Fibroblast of the conjunctiva (primary cell): ENCODE data around the gene CALML4.
"Not testable (repeated sequence)": the region's sequence is repeated elsewhere in the genome, so short reads cannot be mapped to it uniquely, and the experiment has no call there.

Experiments
- DNase-seq: peaks from one replicate; pipeline ENCODE4 v3.0.0-alpha.2; 2010; ENCODE audit warnings: low read depth

Gene CALML4

DNA sequence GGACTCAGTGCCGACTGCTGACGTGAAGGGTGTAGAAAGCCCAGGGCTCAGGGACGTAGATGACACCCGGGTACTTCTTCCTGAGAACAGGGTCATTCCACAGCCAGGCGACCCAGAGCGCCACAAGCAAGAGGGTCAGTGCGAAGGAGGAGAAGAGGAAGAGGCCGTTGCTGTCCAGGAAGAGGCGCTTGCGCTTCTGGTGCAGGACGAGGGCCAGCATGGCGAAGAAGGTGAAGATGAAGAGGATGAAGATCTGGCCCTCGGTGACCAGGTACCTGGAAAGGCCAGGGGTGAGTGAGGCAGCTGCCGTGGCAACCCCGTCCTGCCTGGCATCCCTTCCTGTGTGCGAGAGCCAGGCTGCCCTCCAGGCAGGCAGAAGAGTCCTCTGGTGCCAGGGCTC, 3.0 kb upstream of the CALML4 start:
- DNase-seq = no peak

DNA sequence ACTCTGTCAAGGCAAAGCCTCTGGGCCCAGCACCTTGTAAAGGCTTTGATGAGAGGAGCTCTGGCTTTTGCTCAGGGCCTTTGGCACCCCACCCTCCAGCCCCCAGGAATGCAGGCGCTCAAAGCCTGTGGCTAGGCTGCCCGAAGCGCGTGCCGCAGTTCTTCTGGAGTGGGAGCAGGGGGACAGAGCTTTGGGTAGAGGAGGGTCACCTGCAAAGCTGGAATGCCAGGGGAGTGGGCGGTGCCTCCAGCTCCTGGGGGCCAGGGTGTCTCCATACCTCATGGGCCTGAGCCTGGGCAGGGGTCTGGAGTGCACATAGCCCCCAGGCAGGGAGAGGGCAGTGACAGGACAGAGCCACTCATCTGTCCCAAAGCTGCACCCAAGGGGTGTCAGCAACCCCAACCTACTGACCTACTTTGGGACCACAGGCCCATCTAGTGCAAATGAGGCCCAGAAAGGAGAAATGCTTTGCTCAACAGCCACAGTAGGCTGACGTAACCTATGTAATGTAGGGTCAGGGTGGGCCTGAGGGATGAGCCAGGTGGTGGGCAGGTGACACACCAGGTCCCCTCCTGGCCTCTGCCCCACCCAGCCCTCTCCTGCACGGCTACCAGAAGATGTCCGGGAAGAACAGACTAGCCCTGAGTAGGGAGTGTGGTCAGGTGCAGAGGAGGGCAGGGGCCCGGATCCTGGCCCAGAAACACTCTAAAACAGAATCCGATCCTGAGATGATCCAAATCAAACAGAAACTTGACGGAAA, 2.2 kb upstream of the CALML4 start:
- no peak for DNase-seq

DNA sequence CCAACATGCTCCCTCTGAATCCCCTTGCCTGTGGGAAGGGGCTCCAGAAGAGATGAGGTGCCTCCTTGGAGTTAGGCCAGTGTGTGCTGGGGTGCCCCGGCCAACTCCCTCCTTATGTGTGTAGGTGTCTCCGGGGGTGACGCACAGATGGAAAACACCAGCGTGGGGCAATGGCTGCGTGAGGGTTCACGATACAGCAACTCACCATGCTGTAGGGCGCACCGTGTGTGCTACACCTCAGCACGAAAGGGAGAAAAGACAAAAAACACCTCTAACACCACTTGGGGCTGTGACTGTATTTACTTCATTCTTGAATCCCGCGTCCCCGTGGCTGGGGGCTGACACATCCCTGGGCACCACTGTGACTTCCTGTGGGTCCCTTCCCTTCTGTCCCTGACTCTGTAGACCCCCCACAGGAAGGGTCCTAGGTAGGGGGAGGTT, 1.6 kb upstream of the CALML4 start:
- no peak for DNase-seq

DNA sequence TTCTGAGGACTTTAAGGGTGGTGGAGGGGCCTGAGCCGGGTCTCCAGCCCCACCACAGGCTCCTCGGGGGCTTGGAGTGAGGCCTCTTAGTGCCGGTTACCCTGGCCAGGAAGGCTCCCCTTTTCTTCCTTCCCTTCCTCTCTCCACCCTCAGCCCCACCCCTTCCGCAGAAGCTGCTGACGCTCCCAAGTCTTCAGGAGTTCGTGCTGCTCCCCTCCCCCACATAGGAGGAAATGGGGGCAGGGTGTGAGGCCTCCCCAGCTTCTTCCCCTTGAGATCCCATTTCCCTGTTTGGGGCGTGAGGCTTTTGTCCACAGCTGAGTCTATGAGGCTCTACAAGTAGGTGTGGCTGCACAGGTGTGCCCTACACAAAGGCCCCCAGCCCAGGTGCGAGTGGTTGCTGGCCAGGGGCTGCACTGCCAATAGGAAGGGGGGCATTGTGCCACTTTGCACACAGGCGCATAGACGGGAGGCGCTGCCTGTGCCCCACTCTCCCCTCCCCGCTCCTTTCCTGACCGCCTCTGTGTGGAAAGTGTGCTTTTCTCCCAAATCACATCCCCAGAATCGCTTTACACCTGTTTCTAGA, 915 bp upstream of the CALML4 start:
- no peak for DNase-seq

DNA sequence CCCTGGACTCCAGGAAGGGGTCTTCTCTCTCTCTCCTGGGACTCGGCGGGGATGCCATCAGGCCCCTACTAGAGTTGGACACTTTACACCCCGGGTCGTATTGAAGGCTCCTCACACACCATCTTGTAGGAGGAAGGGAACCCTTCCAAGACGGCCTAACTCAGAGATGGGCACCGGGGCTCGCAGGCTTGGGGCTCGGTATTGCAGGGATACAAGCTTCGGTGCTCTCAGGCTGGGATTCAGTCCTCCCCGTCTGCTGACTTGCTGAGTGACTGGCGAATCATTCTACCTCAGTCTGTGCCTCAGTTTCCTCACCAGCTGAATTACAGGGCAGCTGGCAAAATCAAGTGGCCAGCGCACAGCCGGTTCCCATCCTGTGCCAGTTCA, 419 bp upstream of the CALML4 start:
- no peak for DNase-seq

DNA sequence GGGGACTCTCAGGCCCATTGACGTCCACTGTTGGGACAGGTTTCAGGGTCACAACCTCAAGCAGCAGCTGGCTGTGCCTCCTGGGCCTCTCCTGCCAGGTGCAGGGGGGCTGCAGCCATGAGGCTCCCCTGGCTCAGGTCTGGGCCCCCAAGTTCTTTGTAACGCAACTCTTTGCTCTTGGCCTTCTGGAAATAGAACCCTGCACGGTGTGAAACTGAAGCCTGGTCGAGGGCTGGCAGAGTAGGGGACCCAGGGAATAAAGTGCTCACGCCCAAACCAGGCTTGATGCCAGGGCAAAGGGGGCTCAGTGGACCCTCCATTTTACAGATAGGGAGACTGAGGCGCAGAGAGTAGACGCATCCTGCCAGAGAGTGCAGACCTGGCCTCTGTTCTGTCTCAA, 771 bp downstream of the CALML4 start:
- DNase-seq = no peak

DNA sequence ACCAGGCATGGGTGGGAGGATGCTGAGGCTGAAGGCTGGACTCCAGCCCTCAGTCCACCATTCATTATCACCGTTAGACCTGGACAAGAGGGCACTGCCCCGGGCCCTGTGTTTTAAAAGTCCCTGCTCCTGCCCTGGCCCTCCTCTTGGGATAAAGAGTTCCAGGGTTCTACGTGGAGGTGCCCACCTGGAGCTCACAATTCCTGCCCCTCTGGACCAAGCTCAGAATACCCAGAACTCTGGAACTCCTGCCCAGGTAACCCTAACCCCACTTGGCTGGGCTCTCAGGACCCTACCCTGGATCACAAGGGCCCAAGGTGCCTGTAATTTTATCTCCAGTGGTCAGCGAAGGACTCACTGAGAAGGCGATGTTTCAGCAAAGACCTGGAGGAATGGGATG, 1.2 kb downstream of the CALML4 start:
- no peak for DNase-seq

DNA sequence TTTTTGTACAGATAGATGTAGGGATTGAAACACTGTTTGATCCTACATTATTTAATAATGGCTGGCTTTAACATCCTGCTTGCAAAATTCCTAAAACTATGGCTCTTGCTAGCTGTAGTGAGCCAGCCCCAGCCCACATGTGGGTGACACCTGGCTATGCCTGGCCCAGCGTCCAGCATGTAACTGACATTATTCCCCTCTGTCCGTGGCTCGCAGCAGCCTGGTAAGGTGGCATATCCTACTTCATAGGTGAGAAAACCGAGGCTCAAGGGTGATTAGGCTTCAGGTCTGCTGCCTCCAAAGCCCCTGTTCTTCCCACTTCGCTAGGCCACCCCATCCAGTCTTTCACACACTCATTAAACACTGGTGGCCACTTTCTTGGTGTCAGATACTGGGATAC, 1.6 kb downstream of the CALML4 start:
- no peak for DNase-seq

DNA sequence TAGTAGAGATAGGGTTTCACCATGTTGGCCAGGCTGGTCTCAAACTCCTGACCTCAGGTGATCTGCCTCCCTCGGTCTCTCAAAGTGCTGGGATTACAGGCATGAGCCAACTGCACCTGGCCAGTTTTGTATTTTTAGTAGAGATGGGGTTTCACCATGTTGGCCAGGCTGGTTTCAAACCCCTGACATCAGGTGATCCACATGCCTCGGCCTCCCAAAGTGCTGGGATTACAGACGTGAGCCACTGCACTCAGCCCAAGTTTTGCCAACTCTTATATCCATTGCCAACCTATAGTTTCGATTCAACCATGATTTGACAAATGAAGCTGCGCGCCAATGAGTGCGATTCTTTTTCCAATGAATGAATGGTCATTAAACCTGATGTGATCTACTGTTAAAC, 2.1 kb downstream of the CALML4 start:
- DNase-seq = not testable (repeated sequence)

DNA sequence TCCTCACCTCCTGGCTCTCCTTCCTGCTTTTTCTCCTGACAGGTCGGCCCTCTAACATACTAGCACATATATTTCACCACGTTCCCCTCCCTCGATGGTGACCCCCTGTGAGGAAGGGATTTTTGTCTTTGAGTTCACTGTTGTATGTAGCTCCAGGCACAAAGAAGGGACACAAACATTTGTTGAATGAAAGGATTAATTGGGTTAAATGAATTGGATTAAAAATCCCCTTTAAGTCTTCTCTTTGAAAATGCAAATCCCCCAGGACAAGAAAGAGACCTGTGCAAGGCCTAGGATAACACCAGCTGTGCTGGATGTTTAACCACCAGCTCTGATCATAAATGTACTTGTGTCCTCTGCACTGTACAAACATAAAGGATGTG, 3.3 kb downstream of the CALML4 start:
- DNase-seq = no peak

DNA sequence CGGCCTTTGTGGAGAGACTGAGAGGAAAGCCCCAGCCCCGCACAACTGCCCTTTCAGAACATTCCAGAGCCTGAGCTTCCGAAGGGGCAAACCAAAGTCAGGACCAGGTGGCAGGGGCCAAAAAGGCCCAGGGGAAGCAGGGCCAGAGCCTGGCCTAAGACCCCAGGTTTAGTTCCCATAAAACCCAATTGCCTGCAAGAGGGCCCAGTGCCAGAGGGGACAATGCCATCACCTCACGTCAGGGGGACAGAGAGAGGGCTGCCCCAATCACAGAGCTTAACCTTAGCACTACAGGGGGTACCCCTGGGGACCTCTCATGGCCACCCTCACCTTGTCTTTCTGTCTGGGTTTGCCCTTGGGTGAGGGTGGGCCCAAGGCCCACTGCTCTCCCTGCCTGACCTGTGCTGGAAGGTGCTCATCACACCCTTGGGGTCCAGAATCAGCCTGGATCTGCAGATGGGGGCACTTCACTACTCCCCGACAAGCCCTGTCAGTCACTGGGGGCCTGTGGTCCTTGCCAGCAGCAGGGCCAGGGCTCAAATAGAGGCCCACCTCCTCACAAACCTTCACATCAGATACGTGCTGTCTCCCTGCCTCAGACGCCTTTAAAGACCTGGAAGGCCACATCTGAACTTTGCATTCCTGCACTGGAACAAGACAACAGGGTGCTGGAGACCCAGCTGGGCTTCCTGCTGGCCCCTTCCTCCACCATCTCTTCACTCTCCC, 3.8 kb downstream of the CALML4 start:
- no peak for DNase-seq

DNA sequence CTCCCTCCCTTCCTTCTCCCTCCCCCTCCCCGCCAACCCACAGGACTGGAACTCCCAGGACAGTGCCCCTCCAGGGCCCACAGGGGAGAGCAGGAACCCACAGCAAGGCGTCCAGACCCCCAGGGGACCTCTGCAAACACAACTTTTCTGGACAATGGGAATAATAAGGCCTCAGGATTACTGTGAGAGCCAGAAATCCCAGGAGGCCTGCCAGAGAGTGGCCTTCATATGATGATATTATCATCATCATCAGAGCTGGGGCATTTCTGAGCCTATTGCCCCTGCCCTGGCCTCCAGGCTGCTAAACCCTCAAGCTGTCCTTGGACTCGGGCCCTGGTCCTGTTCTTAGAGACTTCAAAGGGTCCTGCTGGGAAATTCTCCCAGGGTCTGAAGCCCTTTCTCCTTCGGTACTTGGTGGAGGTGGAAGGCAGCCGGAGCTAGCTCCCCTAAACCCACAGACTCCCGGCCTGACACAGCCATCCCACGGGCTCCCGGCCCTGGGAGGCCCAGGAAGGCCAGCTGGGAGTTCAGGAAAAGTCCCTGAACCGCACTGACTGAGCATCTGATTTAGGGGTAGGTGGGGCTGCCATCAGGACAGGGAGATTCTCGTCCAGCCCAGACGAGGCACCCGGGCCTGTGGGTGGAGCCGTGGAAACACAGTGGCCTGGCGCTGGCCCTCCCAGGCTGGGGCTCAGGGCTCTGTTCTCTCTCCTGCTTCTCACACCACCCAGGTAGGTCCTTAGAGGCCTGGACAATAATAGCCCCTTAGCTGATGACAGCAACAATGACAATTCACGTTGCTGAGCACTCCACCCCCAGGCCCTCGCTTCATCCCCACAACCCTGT, 4.9 kb downstream of the CALML4 start:
- DNase-seq = no peak

DNA sequence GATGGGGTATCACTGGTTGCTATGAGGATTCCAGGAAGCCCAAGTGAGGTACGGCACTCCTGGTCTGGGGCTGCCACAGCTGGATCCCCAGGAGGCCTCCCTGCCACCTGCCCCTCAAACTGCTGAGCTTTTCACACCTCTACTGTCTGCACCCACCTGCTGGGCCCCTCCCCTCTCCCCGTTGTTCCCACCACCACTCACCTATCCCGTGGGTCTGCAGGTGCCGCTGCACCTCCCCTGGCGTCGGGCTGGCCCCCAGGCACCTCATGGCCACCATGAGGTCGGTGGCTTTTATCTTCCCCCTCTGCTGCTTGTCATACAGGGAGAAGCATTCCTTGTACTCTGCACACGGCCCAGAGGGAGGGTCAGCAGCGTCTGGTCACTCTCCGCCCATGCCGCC, 5.8 kb downstream of the CALML4 start:
- no peak for DNase-seq

DNA sequence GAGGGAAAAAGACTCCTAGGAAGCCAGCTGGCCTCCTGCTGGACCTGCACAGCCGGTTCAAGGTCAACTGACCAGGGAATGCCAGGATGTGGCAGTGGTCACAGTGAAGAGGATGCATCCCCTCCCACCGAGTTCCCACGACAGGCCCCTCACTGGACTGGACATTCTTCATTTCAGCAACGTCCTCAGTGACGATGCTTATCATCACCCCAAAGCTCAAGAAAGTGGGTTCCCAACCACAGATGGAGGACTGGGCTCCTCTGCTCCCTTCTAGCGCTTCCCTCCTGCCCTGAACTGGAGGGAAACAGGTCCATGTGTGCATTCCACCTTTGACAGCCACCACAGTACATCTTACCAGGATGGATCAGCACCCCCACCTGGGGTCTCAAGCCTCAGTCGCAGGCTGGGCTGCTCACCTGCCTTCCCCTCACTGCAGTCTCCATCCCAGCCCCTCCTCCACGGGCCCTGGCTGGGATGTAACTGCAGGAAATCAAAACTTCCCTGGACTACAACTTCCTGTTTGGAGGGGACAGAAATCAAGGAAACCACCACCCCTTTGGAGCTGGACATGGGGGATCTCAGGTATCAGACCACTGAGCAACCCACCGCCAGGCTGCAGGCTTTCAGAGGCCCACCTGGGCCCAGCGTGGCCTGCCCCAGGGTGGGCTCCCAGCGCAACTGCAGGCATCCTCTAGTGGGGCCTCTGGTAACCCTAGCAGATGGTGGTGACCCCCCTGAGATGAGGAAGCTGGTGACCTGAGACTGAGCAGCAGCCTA, 7.3 kb downstream of the CALML4 start:
- no peak for DNase-seq

DNA sequence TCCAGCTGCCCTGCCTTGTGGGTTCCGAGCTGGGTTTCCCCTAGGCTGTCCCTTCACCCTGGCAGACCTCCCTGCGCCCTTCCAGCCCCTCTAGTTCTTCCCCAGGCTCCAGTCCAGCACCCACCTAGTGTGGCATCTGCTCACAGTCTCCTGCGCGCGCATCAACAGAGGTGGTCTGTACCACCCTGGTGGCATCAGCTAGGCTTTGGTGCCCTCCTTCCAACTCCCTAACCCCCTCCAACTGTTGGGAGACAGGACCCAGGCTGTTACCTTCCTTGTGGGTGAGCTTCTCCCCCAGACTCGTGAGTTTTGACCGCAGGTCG, 8.0 kb downstream of the CALML4 start:
- no peak for DNase-seq

DNA sequence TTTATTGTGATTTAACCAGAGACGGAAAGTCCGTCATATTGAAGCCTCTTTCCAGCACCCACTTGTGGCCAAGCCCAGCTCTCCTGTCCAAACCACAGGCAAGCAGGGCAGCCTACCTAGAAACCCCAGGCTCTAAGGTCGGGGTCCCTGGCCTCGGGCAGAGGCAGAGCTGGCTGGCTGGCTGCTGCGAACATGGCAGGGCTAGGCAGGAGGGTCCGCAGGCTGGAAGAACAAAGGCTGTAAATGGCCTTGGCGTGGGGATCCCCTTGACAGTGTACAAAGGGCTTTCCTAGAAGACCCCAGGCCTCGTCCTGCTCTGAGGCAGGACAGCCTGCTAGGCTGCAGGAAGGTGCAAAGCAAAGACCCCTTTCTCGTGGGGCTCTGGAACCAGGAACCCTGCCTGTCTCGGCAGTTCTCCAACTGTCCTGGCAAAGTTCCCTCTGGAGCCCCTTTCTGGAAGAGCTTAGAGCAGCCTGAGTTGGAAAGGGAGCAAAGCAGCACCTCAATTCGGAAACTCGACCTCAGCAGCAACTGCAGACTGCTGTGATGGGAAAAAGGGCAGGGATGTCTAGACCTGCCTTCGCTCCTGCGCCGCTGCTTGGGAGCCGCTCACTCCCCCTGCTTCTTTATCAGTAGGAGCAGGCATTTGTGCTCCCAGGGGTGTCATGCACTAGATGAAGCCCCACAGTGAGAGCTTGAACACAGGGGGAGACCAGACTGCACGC, 8.5 kb downstream of the CALML4 start:
- DNase-seq = no peak

DNA sequence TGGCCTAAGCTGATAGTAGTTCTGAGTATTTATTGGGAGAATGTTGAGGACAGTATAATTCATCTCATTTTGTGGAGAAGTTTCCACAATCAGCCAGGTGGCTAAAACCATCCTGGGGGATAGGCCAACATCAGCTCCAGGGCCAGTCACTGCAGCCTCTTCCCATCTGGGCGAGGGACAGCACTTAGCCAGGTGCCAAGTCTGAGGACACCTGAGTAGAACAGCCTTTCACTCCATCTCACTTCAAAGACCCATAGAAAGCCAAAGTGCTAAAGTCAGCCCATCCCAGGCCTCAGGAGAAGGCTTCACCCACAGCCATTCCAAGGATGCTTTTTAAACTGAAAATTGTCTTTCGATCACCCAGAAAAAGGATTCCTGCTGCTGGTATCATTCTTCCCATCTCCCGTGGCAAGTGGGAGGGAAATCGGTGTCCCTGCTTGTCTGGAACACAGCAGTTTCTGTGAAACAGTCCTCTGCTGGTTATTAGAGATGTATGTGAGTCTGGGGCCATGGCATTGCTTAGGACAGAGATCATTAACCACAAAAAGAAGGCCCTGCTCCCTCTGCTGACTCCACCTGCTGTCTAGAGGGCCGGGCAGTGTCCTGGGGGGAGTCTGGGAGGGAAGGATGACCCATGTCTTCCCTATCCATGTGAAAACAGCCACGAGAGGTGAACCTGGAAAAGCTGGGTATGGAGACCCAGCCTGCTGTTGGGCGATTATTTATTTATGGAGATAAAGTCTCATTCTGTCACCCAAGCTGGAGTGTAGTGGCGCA, 9.6 kb downstream of the CALML4 start:
- no peak for DNase-seq

DNA sequence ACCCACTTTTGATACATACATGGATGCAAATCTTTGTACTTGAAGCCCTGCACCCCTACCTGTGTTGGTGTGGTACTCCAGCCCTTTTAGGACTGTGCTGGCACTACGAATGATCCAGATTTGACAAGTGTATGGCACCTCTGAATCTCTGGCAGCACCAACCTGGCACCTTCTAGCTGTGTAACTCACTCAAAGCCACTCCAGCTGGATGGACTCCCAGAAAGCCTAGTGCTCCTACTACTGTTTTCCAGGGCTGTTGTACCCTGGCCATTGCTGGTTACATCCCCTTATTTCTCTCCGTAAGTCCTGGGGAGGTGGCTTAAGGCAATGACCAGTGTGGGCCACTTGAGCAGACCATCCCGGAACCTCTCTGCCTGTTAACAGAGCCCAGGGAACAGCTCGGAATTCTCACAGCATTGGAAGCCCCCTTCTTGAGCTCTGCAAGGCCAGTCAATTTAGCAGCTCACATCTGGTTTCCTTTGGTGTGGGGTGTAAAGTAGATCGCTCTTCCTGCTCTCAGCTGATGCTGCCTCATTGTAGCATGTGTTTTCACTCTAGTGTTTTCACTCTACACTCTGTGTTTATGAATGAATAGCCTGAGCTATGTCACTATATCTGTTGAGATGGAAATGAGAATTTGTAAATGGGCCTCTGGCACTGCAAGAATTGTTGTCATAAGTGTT, 12.2 kb downstream of the CALML4 start:
- DNase-seq = no peak

DNA sequence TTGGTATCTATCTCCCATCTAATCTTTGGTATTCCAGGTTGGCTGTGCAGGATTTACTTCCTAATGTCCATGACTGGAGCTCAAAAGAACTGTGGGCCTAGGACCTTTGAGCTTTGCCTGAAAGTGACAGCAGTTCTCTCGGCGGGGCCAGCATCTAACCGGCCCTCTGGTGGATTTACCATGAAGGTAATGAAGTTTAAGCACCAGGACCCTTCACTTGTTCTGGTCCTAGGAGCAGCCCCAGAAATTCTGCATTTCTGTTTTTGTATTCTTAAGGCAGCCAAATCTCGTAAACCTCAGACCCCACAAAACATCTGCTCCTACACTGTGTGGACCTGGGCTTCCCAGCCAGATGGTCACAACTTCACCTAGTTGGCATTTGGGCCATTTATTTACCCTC, 13.0 kb downstream of the CALML4 start:
- DNase-seq = no peak

DNA sequence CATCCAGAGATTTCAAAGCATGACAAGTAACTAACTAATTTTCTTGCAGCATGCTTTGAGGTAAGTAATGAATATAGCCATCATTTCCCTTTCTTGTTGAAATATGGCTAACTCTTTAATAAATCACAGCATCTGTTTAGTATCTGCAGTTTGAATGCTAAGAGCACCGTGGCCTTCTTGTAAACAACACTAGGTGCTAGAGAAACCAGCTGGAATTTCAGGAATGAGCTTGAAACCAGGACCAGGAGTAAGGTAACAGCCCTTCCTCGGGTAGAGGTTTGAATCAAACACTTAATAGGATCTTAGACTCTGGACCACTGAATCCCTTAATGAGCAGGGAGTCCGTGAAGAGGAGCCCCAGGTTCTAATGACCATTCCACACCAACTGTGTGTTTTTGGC, 13.6 kb downstream of the CALML4 start:
- no peak for DNase-seq
